IMR-90 (cell line): ENCODE measurements around the gene RANBP10. TPM values are rescaled to one million over a fixed set of nuclear protein-coding genes. Genes with fewer than 3 reads are reported as not detected.
A peak's percentile ranks its signal among the peaks of the same experiment; 100 is the strongest.

ENCODE experiments used
- ATAC-seq: fragments of 200-7000 bp; cut with Tn5 transposase; 2 replicates; pipeline ENCODE4 v1.9.1; 2020; ENCODE audit warnings: low read depth, mild to moderate bottlenecking, moderate library complexity
- BruUV-seq: library from RNA; stranded (reverse); fragments of 400-500 nt; replicated peaks from 2 replicates; lab custom pipeline; 2021; lab: Mats Ljungman, UMichigan
- CTCF ChIA-PET: fragments of 300-600 bp; formaldehyde crosslinking; extraction: SDS; loops from one replicate; lab custom pipeline; 2021; ENCODE audit warnings: antibody characterized with exemption; lab: Yijun Ruan, JAX
- POLR2A ChIA-PET: fragments of 300-600 bp; sonication (Branson Sonifier 250); formaldehyde crosslinking; loops from one replicate; lab custom pipeline; 2022; ENCODE audit warnings: antibody characterized with exemption; ENCODE audit not compliant: unreplicated experiment; lab: Charles Lee
- DNase-seq: peaks from one replicate; pipeline ENCODE4 v3.0.0; 2013
- H2AFZ ChIP-seq: replicated peaks from 2 replicates; pipeline ENCODE3; 2013; ENCODE audit warnings: low read length, mild to moderate bottlenecking; ENCODE audit not compliant: poor library complexity
- H2AK5ac ChIP-seq: 2 replicates; pipeline ENCODE4 v1.6.1; 2013; ENCODE audit warnings: low read depth, low read length, inconsistent platforms
- H2AK9ac ChIP-seq: replicated peaks from 2 replicates; pipeline ENCODE3; 2013; ENCODE audit warnings: mild to moderate bottlenecking, low read depth, low read length, moderate library complexity; ENCODE audit not compliant: poor library complexity
- H2BK120ac ChIP-seq: 2 replicates; pipeline ENCODE4 v1.6.1; 2013; ENCODE audit warnings: low read depth, low read length, inconsistent platforms
- H2BK15ac ChIP-seq: 3 replicates; pipeline ENCODE4 v1.6.1; 2013; ENCODE audit warnings: low read depth, low read length, inconsistent platforms
- H2BK20ac ChIP-seq: 2 replicates; pipeline ENCODE4 v1.6.1; 2013; ENCODE audit warnings: low read depth, mild to moderate bottlenecking, inconsistent platforms, low read length, moderate library complexity
- H2BK5ac ChIP-seq: 2 replicates; pipeline ENCODE4 v1.6.1; 2013; ENCODE audit warnings: mild to moderate bottlenecking, low read depth, low read length, inconsistent platforms; ENCODE audit not compliant: poor library complexity, severe bottlenecking
- H3K14ac ChIP-seq: replicated peaks from 2 replicates; pipeline ENCODE4 v1.6.1; 2013; ENCODE audit warnings: low read depth, low read length, inconsistent platforms
- H3K18ac ChIP-seq: 2 replicates; pipeline ENCODE4 v1.6.1; 2013; ENCODE audit warnings: low read depth, low read length, control low read depth
- H3K23ac ChIP-seq: 2 replicates; pipeline ENCODE4 v1.6.1; 2013; ENCODE audit warnings: low read depth, low read length, inconsistent platforms
- H3K27ac ChIP-seq: 2 replicates; pipeline ENCODE4 v1.5.1; 2013; ENCODE audit warnings: mild to moderate bottlenecking, control low read depth, low read length; ENCODE audit not compliant: insufficient read depth
- H3K27me3 ChIP-seq: 2 replicates; pipeline ENCODE4 v1.6.1; 2013; ENCODE audit warnings: low read length; ENCODE audit not compliant: control insufficient read depth, insufficient read depth
- H3K36me3 ChIP-seq: 2 replicates; pipeline ENCODE4 v1.6.1; 2013; ENCODE audit warnings: low read length, mixed read lengths; ENCODE audit not compliant: control insufficient read depth, insufficient read depth
- H3K4ac ChIP-seq: 2 replicates; pipeline ENCODE4 v1.6.1; 2013; ENCODE audit warnings: low read depth, low read length, inconsistent platforms
- H3K4me1 ChIP-seq: 2 replicates; pipeline ENCODE4 v1.6.1; 2013; ENCODE audit warnings: low read length, mixed read lengths; ENCODE audit not compliant: control insufficient read depth, insufficient read depth
- H3K4me2 ChIP-seq: 2 replicates; pipeline ENCODE4 v1.6.1; 2013; ENCODE audit warnings: low read depth, mild to moderate bottlenecking, control low read depth, low read length, moderate library complexity
- H3K4me3 ChIP-seq: 2 replicates; pipeline ENCODE4 v1.5.1; 2013; ENCODE audit warnings: low read depth, mild to moderate bottlenecking, control low read depth, low read length, moderate library complexity; ENCODE audit not compliant: insufficient read depth
- H3K56ac ChIP-seq: 2 replicates; pipeline ENCODE4 v1.6.1; 2013; ENCODE audit warnings: low read length, inconsistent platforms; ENCODE audit not compliant: insufficient read depth; ENCODE audit errors: extremely low read depth
- H3K79me1 ChIP-seq, 2 experiments: 2 replicates each; pipeline ENCODE4 v1.6.1; 2013; ENCODE audit warnings: low read length in 2 of 2, inconsistent platforms in 1 of 2, low read depth in 1 of 2
- H3K9ac ChIP-seq: 2 replicates; pipeline ENCODE4 v1.6.1; 2013; ENCODE audit warnings: low read depth, low read length, control low read depth
- H3K9me1 ChIP-seq: 2 replicates; pipeline ENCODE4 v1.6.1; 2013; ENCODE audit warnings: low read length, inconsistent platforms; ENCODE audit not compliant: insufficient read depth
- H3K9me3 ChIP-seq: 2 replicates; pipeline ENCODE4 v1.6.1; 2013; ENCODE audit warnings: low read length; ENCODE audit not compliant: control insufficient read depth, insufficient read depth
- H4K20me1 ChIP-seq: 2 replicates; pipeline ENCODE4 v1.6.1; 2013; ENCODE audit warnings: low read length, inconsistent platforms; ENCODE audit not compliant: insufficient read depth
- H4K5ac ChIP-seq: 2 replicates; pipeline ENCODE4 v1.6.1; 2013; ENCODE audit warnings: mild to moderate bottlenecking, low read depth, low read length, control low read depth
- H4K8ac ChIP-seq, 2 experiments: 2 replicates each; pipeline ENCODE4 v1.6.1; 2013; ENCODE audit warnings: low read depth in 2 of 2, low read length in 2 of 2, control low read depth in 1 of 2, inconsistent platforms in 1 of 2
- H4K91ac ChIP-seq: 2 replicates; pipeline ENCODE4 v1.6.1; 2013; ENCODE audit warnings: low read depth, low read length, inconsistent platforms; ENCODE audit not compliant: insufficient read depth
- MAZ ChIP-seq: IDR thresholded peaks from 2 replicates; pipeline ENCODE4 v1.6.1; 2012; ENCODE audit warnings: low read depth, mild to moderate bottlenecking, low read length, improper control_type of control experiment, moderate library complexity, borderline replicate concordance
- MXI1 ChIP-seq: IDR thresholded peaks from 2 replicates; pipeline ENCODE4 v1.6.1; 2012; ENCODE audit warnings: low read depth, mild to moderate bottlenecking, low read length, moderate library complexity, borderline replicate concordance
- RAD21 ChIP-seq: IDR thresholded peaks from 2 replicates; pipeline ENCODE4 v1.6.1; 2012; ENCODE audit warnings: low read length, improper control_type of control experiment
- WGBS, 2 experiments: methylation state at CpG; one replicate each; pipeline versions ENCODE4 v1.1.5 to v1.1.7; 2013; ENCODE audit warnings: missing lambda C conversion rate in 2 of 2; ENCODE audit not compliant: insufficient read length in 1 of 2; ENCODE audit errors: extremely low coverage in 2 of 2; 5-methylcytosine and 5-hydroxymethylcytosine counted together
- dilution Hi-C: fragments of 300-500 bp; cut with HindIII; formaldehyde crosslinking; loops from one replicate; pipeline ENCODE4 v1.14.3; 2018; ENCODE audit warnings: low sequenced_read_pairs; ENCODE audit not compliant: unreplicated experiment
- in situ Hi-C: fragments of 300-500 bp; cut with MboI; formaldehyde crosslinking; loops from 3 replicates; pipeline ENCODE4 v1.14.3; 2019; ENCODE audit warnings: low sequenced_read_pairs, inconsistent platforms, mixed read lengths
- intact Hi-C: fragments of 100-400 bp; cut with micrococcal nuclease; formaldehyde crosslinking; loops from 2 replicates; pipeline ENCODE4 v1.10.0; 2022
- polyA plus RNA-seq, 3 experiments: library from polyadenylated mRNA; depleted of rRNA; stranded (reverse); fragments of >200 nt; gene quantifications; 2 replicates each; pipeline ENCODE4 v1.2.3, GENCODE V29; 2012; ENCODE audit warnings: low replicate concordance in 1 of 3
- total RNA-seq: library from RNA; depleted of rRNA; stranded (reverse); fragments of >200 nt; gene quantifications from 2 replicates; pipeline ENCODE4 v1.2.3, GENCODE V29; 2012

RANBP10 gene
- total and polyA plus RNA-seq, 2 of the 4 experiments (the other 2 are of a cell fraction): 2.7 to 12.1 TPM

DNA sequence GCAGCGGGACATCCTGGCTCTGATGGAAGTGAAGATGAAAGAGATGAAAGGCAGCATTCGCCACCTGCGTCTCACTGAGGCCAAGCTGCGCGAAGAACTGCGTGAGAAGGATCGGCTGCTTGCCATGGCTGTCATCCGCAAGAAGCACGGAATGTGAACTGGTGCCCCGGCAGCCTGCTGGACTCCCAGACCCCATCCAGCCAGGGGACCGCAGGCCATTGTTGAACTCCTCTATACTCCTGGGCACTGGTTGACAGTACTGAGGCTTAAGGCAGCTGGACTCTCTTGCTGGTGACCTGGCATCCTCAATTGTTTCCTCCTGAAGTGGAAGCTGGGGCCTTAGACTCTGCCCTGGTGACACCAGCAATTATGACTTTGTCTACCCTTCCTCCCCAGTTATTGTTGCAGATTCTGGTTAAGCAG is 37.0 kb upstream of the RANBP10 start:
- peak overlapping the region; percentile 100 for H2AFZ ChIP-seq
- WGBS, 2 experiments: 0% methylated on average over 6 of the region's 11 CpGs; no CpG with 5 or more reads in 1 of the 2 experiments
- H2BK20ac ChIP-seq: no peak overlapping the region
- H3K4ac ChIP-seq: peak overlapping the region; percentile 86
- dilution Hi-C loops: no loop called here
- no peak overlapping the region for H2BK120ac ChIP-seq
- H3K4me1 ChIP-seq: peaks cover 13% of the 10 kb centered on the region
- H4K20me1 ChIP-seq: peaks cover 26% of the 10 kb centered on the region
- H3K9me3 ChIP-seq: no peaks in the 10 kb centered on the region
- peaks cover 24 to 56% of the 10 kb centered on the region in 2 experiments for H3K79me1 ChIP-seq
- ChIA-PET POLR2A (interaction anchor here (0.9 kb wide), 1 partner anchor 10 kb away, joined by 3 read pairs; no protein-coding TSS in a partner anchor), CTCF (interaction anchor here (0.6 kb wide), 1 partner anchor 20 kb away, joined by 3 read pairs; no protein-coding TSS in a partner anchor)
- H3K56ac ChIP-seq: peak overlapping the region; percentile 46; the same call in 1 of the 2 replicates
- ATAC-seq: no peak
- peak overlapping the region; percentile 67 for H2BK5ac ChIP-seq
- peak overlapping the region; percentile 95 for H2AK9ac ChIP-seq
- H4K8ac ChIP-seq: peak overlapping the region in 1 of 2 experiments; percentile 61; a peak in 1 of 4 replicates
- H3K27me3 ChIP-seq: no peaks in the 10 kb centered on the region
- no peak overlapping the region for H4K91ac ChIP-seq
- no peak overlapping the region for H2BK15ac ChIP-seq
- TF ChIP-seq MAZ (no peak), RAD21 (no peak), MXI1 (peak; percentile 46; the same call in 1 of the 2 replicates)
- BruUV-seq: no TSS peak
- no peak overlapping the region for H3K18ac ChIP-seq
- no peaks in the 10 kb centered on the region for H3K36me3 ChIP-seq
- H3K9me1 ChIP-seq: peaks cover 21% of the 10 kb centered on the region
- H3K4me2 ChIP-seq: peak overlapping the region; percentile 90
- H4K5ac ChIP-seq: no peak overlapping the region
- H3K23ac ChIP-seq: peak overlapping the region; percentile 96
- DNase-seq: peak; percentile 68
- intact Hi-C loops: loop anchor here (2.0 kb wide), 1 partner anchor 27 kb away; no protein-coding TSS in a partner anchor
- in situ Hi-C loops: no loop called here
- peak overlapping the region; percentile 47 for H3K27ac ChIP-seq
- H3K14ac ChIP-seq: peak overlapping the region; percentile 60
- peak overlapping the region; percentile 69 for H3K4me3 ChIP-seq
- H3K9ac ChIP-seq: peak overlapping the region; percentile 59
- H2AK5ac ChIP-seq: peak overlapping the region; percentile 3
